ENCODE data around the gene ADAMTS17. TPM values are rescaled to one million over a fixed set of nuclear protein-coding genes. Genes with fewer than 3 reads are reported as not detected.

ADAMTS17 gene
- total and polyA plus RNA-seq, 8 donors: 4.2 to 16.4 (median 10.8) TPM

DNA sequence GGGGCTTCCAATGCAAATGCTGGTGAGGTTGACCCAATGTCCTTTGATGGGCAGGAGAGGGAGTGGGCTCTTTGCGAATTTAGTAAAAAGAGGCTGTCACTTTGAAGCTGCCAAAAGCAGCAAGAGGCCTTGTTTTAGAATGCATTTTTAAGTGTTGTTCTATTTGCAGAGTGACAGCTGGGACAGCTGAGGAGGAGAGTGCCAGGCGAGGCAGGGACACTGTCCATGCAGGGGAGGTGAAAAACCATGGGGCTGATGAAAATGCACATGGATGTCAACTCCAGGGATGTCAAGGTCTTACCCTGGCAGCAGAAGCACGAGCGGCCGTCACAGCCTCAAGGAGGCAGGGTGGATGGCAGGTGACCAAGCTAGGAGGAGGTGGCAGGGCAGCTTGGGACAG is 279.8 kb downstream of the ADAMTS17 start:
- no peak for ATAC-seq

DNA sequence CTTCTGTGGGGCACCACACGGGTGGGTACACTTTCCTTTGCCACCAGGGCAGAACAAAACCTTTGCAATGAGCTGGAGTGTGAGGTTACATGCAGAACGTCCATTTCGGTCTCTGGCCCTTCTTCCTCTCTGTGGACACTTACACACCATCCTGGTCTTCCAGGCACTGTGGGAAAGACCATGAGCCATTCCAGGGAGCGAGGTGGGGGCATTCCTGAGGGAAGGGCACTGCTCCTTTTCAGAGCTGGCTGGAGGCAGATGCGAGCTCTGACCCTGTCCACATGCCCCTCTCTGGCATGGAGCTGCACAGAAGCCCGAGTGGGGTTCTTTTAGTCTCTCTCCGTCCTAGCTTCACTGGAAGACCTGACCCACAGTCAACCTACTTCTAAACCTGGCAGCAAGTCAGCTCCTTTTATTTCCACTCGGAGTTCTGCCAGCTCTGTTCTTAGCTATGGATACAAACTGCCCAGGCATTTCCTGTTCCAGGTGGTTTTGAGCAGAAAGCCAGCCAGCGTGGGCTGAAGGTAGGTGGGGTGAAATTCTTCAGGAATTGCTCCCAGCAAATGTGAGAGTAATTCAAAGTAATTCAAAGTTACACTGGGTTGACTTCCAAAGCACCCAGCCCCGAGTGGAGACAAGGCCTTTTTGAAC is 281.4 kb downstream of the ADAMTS17 start:
- H3K36me3 ChIP-seq: no peaks in the 10 kb centered on the region
- intact Hi-C loops (cut with DNase I): no loop called here
- 42 to 45% methylated on average over 10 of the region's 10 CpGs for WGBS, 2 donors
- ATAC-seq (peak; percentile 76 to 92 (median 90)), DNase-seq (peak in 4 of 6 donors; percentile 47 to 59 (median 52)), FAIRE-seq (no peak)
- no peak overlapping the region for H3K4me3 ChIP-seq
- no peaks in the 10 kb centered on the region for H3K9me3 ChIP-seq
- H3K4me1 ChIP-seq: peaks cover 0 to 10% (median 4%) of the 10 kb centered on the region in 3 donors
- H3K27me3 ChIP-seq: no peaks in the 10 kb centered on the region
- H3K27ac ChIP-seq: peak overlapping the region in 2 of 4 donors; percentile 29 to 42
- TF ChIP-seq, protein P1, sequence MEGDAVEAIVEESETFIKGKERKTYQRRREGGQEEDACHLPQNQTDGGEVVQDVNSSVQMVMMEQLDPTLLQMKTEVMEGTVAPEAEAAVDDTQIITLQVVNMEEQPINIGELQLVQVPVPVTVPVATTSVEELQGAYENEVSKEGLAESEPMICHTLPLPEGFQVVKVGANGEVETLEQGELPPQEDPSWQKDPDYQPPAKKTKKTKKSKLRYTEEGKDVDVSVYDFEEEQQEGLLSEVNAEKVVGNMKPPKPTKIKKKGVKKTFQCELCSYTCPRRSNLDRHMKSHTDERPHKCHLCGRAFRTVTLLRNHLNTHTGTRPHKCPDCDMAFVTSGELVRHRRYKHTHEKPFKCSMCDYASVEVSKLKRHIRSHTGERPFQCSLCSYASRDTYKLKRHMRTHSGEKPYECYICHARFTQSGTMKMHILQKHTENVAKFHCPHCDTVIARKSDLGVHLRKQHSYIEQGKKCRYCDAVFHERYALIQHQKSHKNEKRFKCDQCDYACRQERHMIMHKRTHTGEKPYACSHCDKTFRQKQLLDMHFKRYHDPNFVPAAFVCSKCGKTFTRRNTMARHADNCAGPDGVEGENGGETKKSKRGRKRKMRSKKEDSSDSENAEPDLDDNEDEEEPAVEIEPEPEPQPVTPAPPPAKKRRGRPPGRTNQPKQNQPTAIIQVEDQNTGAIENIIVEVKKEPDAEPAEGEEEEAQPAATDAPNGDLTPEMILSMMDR (IDR thresholded peaks at IDR 0.05): no peak

More for the DNA sequence above, 279.8 kb downstream of the ADAMTS17 start:
- TF ChIP-seq, protein P1 (IDR thresholded peaks at IDR 0.05): no peak
- H3K36me3 ChIP-seq: no peaks in the 10 kb centered on the region
- no peak overlapping the region for H3K27ac ChIP-seq
- DNase-seq (no peak), FAIRE-seq (no peak)
- WGBS, 2 donors: 61 to 63% methylated on average over 5 of the region's 5 CpGs
- H3K4me1 ChIP-seq: peaks cover 0 to 10% (median 4%) of the 10 kb centered on the region in 3 donors
- intact Hi-C loops (cut with DNase I): no loop called here
- no peaks in the 10 kb centered on the region for H3K9me3 ChIP-seq
- H3K4me3 ChIP-seq: no peak overlapping the region
- no peaks in the 10 kb centered on the region for H3K27me3 ChIP-seq

DNA sequence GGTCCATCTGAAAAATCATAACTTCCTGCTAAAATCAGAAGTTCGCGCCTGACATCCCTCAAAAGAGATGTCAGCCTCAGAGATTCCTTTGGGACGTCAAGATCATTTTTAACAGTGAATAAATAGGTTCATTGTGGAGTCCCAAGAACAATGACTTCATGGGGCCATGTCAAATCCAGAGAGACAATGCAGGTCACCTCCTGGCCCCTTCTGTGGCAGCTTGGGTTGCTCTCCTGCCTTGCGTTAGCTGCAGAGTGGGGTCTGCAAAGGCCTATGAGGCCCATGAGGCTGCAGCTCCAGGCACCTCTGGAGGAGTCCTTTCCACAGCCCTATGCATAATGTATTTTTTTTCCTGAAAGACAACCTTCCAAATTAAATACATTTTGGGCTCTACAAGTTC is 282.3 kb downstream of the ADAMTS17 start:
- no peak overlapping the region for H3K27ac ChIP-seq
- FAIRE-seq: no peak
- WGBS, 2 donors: 96 to 98% methylated on average over 4 of the region's 4 CpGs
- no peak for ATAC-seq
- TF ChIP-seq, protein P1 (IDR thresholded peaks at IDR 0.05): no peak
- intact Hi-C loops (cut with DNase I): no loop called here
- H3K27me3 ChIP-seq: no peaks in the 10 kb centered on the region
- H3K9me3 ChIP-seq: no peaks in the 10 kb centered on the region
- H3K4me1 ChIP-seq: peaks cover 0 to 10% (median 4%) of the 10 kb centered on the region in 3 donors
- no peak for DNase-seq
- H3K4me3 ChIP-seq: no peak overlapping the region
- H3K36me3 ChIP-seq: no peaks in the 10 kb centered on the region

DNA sequence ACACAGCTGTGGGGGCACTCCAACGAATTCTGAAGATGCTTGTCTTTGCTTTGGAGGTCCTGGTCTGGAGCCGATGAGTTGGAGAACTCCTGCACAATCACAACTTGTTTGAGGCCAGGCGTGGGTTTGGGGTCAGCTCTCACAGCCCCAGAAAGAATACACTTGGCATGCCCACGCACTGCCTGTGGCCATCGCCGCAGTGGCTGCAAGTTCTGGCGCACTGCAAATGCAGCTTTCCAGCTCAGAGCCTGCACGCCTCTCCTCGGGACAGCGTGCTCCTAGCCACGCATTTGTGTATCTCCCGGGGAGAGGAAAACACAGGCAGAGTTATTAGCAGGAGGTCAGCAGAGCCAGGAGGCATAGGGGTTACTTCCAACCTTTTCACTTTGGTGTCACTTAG is 282.7 kb downstream of the ADAMTS17 start:
- no peak for ATAC-seq

More for the DNA sequence above, 282.7 kb downstream of the ADAMTS17 start:
- H3K4me1 ChIP-seq: peaks cover 0 to 10% (median 4%) of the 10 kb centered on the region in 3 donors
- H3K27me3 ChIP-seq: no peaks in the 10 kb centered on the region
- no peaks in the 10 kb centered on the region for H3K9me3 ChIP-seq
- no peaks in the 10 kb centered on the region for H3K36me3 ChIP-seq
- WGBS, 2 donors: 86 to 91% methylated on average over 12 of the region's 12 CpGs
- TF ChIP-seq, protein P1 (IDR thresholded peaks at IDR 0.05): no peak
- no peak for FAIRE-seq
- intact Hi-C loops (cut with DNase I): no loop called here
- H3K4me3 ChIP-seq: no peak overlapping the region
- DNase-seq: no peak
- no peak overlapping the region for H3K27ac ChIP-seq
